HG03460 (cell line): ENCODE measurements around the gene MSI2.

Source experiments
- ATAC-seq: cut with Tn5 transposase; IDR thresholded peaks from one replicate; pipeline ENCODE4 v1.9.1; 2021; ENCODE audit not compliant: unreplicated experiment

Gene MSI2

GRCh38 chr17:57721967-57722703 is 465.8 kb downstream of the MSI2 start:
- ATAC-seq, result no peak

- no peak for ATAC-seq
Observed at GRCh38 chr17:57722704-57723043, 466.4 kb downstream of the MSI2 start.

GRCh38 chr17:57723427-57724025 is 467.2 kb downstream of the MSI2 start:
- ATAC-seq, result no peak

GRCh38 chr17:57724026-57724728 is 467.9 kb downstream of the MSI2 start:
- peak; percentile 64 for ATAC-seq

- ATAC-seq, result no peak
Observed at GRCh38 chr17:57724729-57725125, 468.4 kb downstream of the MSI2 start.

- ATAC-seq, result no peak
Observed at GRCh38 chr17:57726213-57726790, 470.0 kb downstream of the MSI2 start.

GRCh38 chr17:57726838-57727237 is 470.5 kb downstream of the MSI2 start:
- no peak for ATAC-seq

GRCh38 chr17:57727630-57728175 is 471.4 kb downstream of the MSI2 start:
- no peak for ATAC-seq

GRCh38 chr17:57730026-57730701 is 473.8 kb downstream of the MSI2 start:
- no peak for ATAC-seq

- ATAC-seq, result no peak
Observed at GRCh38 chr17:57732062-57732461, 475.7 kb downstream of the MSI2 start.

- ATAC-seq, result no peak
Observed at GRCh38 chr17:57733085-57733484, 476.8 kb downstream of the MSI2 start.
